GM19023 (cell line): ENCODE results near the gene ADAMTS4.
"Not testable (repeated sequence)": the region's sequence is repeated elsewhere in the genome, so short reads cannot be mapped to it uniquely, and the experiment has no call there.

Experiments
- ATAC-seq: cut with Tn5 transposase; IDR thresholded peaks from one replicate; pipeline ENCODE4 v1.9.1; 2021; ENCODE audit warnings: mild to moderate bottlenecking, moderate library complexity; ENCODE audit not compliant: unreplicated experiment

Gene ADAMTS4, protein sequence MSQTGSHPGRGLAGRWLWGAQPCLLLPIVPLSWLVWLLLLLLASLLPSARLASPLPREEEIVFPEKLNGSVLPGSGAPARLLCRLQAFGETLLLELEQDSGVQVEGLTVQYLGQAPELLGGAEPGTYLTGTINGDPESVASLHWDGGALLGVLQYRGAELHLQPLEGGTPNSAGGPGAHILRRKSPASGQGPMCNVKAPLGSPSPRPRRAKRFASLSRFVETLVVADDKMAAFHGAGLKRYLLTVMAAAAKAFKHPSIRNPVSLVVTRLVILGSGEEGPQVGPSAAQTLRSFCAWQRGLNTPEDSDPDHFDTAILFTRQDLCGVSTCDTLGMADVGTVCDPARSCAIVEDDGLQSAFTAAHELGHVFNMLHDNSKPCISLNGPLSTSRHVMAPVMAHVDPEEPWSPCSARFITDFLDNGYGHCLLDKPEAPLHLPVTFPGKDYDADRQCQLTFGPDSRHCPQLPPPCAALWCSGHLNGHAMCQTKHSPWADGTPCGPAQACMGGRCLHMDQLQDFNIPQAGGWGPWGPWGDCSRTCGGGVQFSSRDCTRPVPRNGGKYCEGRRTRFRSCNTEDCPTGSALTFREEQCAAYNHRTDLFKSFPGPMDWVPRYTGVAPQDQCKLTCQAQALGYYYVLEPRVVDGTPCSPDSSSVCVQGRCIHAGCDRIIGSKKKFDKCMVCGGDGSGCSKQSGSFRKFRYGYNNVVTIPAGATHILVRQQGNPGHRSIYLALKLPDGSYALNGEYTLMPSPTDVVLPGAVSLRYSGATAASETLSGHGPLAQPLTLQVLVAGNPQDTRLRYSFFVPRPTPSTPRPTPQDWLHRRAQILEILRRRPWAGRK

DNA sequence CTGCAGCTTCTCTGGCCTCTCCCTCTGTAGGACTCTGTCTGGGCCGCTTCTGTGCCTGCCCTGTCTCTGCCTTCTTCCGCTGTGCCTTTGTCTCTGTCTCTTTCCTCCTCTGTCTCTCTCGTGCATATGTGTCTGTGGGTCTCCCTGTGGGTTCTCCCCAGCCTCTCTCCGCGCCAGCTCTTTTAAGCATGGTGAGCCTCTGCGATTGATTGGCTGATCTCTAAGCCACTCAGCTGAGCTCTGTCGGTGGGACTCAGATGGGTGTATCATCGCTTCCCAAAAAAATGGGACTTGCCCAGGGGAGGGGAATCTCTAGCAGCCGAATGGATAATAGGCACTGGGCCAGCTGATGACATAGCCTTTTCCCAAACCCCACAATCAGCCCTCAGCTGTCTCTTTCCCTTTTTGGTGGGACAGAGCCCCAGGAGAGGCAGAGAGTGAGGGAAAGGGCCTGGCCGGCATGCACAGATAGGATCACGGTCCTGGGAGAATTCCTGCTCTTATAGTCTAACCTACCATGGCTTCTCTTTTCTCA is at the start of gene ADAMTS4:
Gene ADAMTS4, minus strand, starts transcription at position 158 of the 535 bp plus-strand sequence. CDS start 427 bp downstream, outside the sequence.
- ATAC-seq = no peak

DNA sequence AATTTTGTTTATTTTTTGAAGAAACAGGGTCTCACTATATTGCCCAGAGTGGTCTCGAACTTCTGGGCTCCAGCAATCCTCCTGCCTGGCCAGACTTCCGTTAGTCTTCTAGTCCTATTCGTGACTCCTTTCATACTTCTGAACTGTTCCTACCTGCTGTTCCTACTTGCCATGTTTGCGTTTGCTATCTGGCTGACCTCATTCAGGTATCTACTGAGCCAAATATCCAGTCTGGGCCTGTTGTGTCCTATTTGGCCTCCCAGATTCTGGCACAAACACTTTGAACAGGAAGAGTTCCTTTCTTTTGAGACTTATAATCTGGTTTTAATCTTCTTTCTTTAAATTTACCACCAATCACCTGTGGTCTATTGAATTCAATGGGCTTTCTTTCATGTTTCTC is 46.0 kb upstream of the ADAMTS4 start:
- ATAC-seq = no peak

DNA sequence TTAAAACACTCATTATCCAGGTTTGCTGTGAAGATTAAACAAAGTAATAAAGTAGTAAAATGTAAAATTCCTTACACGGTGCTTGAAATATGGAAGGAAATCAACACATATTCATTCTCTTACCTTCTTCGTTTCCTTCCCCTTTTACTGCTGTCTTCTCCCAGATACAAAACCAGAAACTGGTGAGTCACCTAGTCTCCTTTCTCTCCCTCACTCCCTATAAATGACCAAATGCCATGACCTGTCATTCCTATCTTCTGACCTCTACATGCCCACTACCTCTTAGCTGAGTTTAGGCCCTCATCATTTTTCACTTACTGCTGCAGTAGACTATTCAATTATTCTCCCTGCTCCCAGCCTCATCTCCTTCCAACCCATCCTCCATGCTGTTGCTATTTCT is 43.5 kb upstream of the ADAMTS4 start:
- ATAC-seq = no peak

DNA sequence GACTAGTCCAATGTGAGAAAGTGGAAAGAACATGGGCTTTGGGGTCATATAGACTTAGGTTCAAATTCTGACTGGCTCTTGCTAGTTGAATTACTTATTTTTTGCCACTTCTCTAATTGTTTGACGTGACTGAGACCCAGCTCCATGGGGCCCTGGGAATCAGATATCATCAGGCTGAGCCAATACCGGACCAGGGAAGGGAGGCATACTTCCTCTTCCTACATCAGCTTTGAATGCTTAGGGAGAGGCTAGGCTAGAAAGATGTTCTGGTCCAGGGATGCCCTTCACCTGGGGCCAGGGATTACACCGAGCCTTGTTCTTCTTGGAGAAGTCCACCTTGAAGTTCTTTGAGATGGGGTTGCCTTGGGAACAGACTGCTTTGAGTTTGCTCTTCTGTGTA is 42.8 kb upstream of the ADAMTS4 start:
- ATAC-seq = no peak

DNA sequence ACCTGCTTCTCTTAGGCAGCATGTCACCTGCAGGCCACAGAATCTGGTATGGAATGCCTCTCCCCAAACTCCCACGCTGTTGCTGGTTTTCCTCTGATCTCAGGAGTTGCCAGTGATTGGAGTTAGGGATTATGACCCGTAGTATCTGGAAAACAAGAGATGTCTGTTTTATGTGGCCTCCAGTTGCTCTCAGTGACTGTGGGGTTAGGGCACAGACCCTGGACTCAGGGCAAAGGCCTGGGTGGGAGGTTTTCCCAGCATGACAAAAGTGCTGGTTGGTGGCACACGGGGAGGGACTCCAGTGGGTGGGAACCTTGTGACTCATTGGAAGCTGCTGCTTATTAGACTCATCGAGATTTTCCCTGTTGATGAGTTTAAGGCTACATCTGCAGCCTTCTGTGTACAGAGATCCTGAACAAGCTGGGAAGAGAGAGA is 39.2 kb upstream of the ADAMTS4 start, which contains the start of gene NR1I3:
Gene NR1I3, minus strand, starts transcription at position 165 of the 435 bp plus-strand sequence. CDS start 1,638 bp downstream, outside the sequence.
- no peak for ATAC-seq

DNA sequence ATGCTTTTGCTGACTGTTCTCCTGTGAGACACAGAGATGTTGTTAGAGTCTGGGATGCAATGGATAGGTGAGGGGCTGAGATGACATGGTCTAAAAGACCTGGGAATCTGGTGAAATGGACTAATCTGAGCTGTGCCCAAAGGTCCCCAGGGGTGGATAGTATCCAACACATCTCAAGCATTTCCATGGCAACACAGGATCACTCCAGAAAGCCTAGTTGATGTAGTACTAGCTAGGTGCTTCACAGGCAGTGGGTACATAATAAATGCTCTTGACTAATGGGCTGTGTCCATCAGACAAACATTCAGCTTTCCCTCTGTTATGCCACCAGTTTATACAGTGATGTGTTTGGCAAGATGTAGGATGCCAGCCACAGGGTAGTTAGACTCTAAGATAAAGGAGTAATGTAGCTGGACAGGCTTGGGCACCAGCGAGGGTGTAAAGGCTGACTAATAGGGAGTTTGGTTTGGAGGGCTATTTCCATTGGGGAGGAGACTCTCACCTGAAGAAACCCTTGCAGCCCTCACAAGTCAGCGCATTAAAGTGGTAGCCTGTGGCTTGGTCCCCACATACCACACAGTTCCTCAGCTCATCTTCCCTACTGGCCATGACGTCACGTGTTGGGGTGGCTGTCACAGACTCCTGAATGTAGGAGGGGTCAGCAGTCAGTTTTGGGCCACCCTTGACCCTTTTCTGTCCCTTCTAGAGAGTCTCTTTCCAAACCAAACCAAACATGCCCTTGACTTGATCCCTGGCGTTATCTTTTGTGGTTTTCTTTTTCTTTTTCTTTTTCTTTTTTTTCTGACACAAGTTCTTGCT is 37.3 kb upstream of the ADAMTS4 start:
- ATAC-seq = no peak

DNA sequence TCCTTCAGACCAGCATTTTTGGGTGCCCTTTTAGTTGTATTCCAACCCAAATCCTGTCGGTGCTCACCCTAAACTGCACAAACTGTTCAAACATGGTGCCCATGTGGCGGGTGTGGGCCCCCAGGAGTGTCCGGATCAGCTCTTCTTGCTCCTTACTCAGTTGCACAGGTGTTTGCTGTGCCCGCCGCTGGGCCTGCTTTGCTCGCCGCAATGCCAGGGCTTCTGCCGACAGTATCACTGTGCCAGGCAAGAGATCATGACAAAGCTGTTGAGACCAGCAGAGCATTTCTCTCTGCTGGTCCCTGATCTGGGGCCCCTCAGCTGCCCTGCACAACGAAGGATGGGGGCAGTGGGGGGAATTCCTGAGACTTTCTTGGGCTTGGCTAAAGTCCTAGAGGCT is 34.2 kb upstream of the ADAMTS4 start:
- no peak for ATAC-seq

DNA sequence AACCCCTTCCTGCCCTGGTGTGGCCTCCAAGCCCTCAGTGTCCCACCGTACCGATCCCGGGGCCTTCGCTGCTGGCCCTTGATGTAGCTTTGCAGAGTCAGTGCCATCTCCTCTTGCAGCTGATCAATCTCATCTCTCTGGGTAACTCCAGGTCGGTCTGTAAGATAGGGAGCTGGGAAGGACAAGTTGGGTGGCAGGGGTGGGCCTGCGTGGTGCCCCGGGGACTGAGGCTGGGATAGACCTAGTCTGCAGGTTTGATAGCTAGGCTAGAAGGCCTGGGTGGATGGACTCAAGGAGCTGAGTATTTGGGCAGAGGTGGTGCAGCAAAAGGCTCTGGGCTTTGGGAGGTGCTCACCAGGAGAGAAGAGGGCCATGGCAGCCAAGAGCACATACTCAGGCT is 31.9 kb upstream of the ADAMTS4 start:
- ATAC-seq = no peak

DNA sequence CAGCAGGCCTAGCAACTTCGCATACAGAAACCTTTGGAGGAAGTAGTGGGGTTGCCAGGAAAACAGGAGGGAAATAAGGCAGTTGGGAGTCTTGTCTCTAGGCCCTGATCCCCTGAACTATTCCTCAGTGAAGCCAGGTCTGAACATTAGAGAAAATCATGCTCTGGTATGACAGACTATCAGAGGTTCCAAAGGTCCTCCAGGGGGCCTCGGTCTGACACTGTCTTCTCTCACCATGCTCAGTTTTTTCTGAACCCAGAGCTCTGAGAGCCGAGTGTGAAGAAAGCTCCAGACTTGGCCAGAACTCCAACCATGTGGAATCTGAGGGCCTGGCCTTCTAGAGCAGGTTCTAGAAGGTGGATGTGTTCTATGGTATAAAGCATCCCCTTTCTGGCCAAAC is 31.0 kb upstream of the ADAMTS4 start:
- no peak for ATAC-seq

DNA sequence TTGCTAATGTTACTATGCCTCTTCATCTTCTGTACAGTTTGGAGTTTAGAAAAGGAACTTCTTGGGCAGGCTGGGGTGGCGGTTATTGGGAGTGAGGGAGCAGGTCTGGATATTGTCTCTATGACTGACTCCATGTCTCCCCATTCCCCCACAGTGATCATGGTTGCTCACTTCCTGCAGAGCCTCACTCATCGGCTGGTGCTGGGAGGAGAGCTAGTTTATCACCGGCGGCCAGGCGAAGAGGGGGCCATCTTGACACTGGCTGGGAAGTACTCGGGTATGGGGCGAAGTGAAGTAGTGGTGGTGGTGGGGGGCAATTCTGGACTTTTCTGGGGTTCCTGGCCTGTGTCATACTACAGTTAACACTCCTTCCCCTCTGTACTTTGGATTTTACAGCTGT is 29.2 kb upstream of the ADAMTS4 start:
- no peak for ATAC-seq

DNA sequence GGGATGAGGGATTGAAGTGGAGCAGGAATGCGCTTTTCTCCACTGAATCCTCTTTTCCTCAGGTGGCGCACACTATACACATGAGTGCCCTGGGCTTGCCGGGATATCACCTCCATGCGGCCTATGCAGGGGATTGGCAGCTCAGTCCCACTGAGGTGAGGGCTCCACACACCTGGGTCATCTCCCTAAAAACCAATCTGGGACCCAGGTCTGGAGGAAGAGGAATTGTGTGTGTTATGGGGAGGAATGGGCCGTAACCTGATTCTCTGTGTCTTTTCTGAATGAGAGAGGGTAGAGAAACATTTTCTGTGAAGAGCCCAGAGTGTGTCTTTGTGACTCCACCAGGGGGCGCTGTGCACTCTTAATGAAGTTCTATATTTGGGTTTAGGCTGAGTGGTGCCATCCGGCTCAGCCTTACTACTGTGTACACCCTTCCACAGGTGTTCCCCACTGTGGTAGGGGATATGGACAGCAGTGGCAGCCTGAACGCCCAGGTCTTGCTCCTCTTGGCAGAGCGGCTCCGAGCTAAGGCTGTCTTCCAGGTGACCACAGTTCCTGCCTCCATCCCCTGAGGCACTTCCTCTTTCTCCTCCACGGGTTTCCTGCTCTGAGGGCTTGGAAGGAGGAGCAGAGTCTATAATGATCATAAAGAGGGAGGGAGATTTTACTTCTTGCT is 28.5 kb upstream of the ADAMTS4 start:
- no peak for ATAC-seq

DNA sequence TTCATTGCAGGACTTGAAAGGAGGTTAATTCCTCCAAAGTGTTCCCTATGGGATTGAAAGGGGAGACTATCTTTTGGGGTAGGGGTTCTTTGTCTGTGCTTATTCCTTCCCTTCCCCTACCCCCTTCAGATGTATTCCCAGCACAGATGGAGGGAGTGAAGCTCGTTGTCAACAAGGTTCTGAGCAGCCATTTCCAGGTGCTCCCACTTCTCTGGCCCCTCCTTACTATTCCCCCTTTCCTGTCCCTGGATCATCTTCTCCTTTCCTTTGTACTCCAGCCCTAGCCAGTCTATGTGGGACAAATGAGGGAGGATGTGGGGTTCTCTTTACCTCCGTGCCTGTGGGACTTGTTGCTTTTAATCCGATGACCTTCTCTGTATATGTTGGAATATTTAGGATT is 27.9 kb upstream of the ADAMTS4 start:
- ATAC-seq = no peak

DNA sequence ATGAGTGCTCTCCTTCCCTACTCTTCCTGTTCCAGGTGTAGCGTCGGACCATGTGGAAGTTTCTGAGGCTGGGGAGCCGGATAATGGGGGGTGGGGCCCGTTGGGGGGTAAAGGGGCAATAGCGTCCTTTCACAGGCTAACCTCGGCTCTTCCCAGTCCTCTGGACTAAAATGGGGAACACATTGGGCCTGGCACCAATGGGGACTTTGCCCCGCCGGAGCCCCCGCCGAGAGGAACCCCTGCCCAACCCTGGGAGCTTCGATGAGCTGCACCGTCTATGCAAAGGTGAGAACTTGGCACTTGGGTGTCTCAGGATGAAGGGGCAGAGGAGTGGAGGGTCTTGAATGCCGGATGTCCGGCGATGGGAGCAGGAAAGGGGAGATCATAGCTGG is 27.5 kb upstream of the ADAMTS4 start:
- ATAC-seq = no peak

DNA sequence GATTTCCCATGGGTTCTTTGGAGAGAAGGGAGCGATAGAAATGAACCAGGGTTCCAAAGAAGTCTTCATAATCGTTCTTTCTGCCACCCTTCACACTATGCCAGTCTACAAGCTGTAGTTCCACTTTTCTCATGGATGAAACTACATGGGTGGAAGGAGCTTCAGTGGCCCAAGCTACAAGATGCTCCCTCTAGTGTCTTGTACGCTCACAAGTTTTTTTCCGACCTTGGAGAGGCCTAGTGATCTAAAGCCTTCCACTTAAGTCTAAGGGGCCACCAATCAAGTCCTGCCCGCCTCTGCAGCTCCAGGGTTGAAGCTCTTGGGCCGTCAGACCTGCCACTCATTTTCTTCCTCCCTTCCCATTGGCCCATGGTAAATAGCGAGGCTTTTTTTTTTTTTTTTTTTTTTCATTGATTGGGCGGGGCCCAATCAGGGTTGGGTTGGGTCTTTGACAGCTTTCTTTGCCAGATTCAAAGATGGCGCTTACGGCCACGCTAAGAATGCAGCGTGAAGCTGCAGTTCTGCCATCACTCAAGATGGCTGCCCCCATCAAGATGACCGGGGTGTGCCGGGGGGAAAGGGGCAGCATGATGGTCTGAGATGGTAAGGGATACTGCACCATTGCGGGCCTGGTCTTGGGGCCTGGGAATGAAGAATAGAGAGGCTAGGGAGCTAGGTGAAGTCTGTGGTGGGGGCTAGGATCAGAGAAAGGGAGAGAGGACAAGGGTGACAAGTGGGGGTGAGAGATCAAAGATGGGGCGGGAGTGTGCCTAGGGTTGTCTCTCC is 26.9 kb upstream of the ADAMTS4 start, which contains the start of gene TOMM40L:
Gene TOMM40L, plus strand, starts transcription at position 527 of the 786 bp plus-strand sequence. CDS start 430 bp downstream, outside the sequence.
- ATAC-seq = peak; percentile 97

DNA sequence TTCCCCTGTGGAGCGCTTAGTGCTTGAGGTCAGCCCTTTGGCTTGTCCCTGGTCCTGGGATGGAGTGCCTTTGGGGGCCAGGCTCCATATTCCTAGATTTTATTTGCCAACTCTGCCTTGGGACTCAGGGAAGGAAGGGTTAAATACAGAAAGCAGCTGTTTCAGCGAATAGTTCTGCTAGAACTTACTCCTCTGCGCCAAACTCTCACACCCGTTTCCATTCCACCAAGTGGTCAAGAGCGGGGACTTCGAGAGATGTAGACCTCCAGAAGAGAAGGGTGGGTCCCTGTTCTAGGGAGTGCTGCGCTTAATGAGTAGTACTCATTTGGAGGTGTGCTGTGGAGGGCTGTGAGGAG is 26.3 kb upstream of the ADAMTS4 start:
- no peak for ATAC-seq

DNA sequence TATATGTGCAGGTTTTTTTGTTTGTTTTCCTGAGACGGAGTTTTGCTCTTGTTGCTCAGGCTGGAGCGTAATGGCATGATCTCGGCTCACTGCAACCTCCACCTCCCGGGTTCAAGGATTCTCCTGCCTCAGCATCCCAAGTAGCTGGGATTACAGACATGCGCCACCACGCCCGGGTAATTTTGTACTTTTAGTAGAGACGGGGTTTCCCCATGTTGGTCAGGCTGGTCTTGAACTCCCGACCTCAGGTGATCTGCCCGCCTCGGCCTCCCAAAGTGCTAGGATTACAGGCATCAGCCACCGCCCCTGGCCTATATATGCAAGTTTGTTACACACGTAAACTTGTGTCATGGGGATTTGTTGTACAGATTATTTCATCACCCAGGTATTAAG is 25.8 kb upstream of the ADAMTS4 start:
- ATAC-seq = not testable (repeated sequence)

DNA sequence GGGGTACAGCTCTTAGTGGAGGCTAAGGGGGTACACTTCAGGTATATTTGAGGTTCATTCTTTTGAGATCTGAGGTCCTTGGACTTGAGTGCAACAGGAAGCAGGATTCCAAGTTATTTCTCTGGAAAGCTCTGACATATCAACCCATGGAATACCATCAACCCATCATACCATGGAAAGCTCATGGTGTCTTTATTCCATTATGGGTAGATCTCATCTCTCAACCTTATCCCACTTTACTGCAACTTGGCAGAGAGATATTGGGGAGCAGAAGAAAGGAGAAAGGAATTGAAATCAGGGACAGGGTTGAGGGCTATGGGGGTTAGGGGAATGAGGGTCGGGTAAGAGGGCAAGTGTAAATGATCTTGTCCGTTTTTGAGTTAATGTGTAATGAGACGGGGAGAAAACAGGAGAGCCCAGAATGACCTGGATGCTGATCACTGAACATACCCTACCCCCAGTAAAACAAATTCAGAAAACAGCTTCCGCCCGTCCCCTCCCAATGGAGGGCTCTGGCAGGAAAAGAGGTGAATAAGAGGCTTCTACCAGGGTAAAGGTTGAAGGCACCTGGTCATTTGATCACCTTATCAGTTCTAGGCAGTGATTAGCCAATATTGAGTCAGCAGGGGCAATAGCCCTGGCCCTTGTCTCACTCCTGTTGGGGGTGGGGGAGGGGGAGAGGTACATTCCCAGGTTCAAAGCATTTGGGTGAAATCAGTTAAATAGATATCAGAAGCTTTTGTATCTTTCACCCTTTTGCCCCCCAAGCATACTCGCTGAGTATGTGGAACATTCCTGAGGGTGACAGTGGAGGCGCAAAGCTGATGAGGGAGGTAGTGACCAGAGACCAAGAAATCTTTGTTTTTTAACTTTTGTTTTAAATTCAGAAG is 25.2 kb upstream of the ADAMTS4 start:
- no peak for ATAC-seq
